Measurements from ENCODE around the gene ZBTB3.

ZBTB3 gene

GRCh38 chr11:62728171-62728988 lies 25.6 kb downstream of the ZBTB3 start, which contains the start of gene TTC9C:
TTC9C (plus strand) TSS chr11:62728486; CDS start chr11:62728849, 363 bp downstream.
- Histone ChIP-seq H3K9me3 (ENCODE audit: insufficient read depth, low read depth, low read length) (no peaks in the 10 kb centered on the region), H3K14ac (ENCODE audit: low read length) (peak within 1 kb of the TSS; percentile 97), H4K8ac (ENCODE audit: low read depth, low read length) (peak within 1 kb of the TSS; percentile 99), H3K79me2 (ENCODE audit: control insufficient read depth, insufficient read depth, low read length, poor library complexity) (peaks cover 30% of the 10 kb centered on the region), H2AK5ac (ENCODE audit: low read length) (peak within 1 kb of the TSS; percentile 69), H4K12ac (ENCODE audit: low read depth, low read length) (peak within 1 kb of the TSS; percentile 92), H3K4me1 (ENCODE audit: control insufficient read depth in 1 of 2, insufficient read depth in 2 of 2, low read length in 2 of 2) (peaks cover 2 to 4% of the 10 kb centered on the region in 2 experiments), H3K36me3 (ENCODE audit: control insufficient read depth in 1 of 2, insufficient read depth in 2 of 2, low read length in 2 of 2) (peaks cover 8 to 10% of the 10 kb centered on the region in 2 experiments), H3K27ac (ENCODE audit: low read depth, low read length) (peak within 1 kb of the TSS; percentile 99), H4K91ac (ENCODE audit: low read depth, low read length) (peak within 1 kb of the TSS; percentile 98), H3K4me3 (ENCODE audit: low read depth, low read length) (peak within 1 kb of the TSS; percentile 85), H2BK12ac (ENCODE audit: low read length) (peak within 1 kb of the TSS; percentile 16), H3K4me2 (ENCODE audit: low read length) (peak within 1 kb of the TSS; percentile 61), H2AFZ (ENCODE audit: insufficient read depth, low read length, poor library complexity) (peak within 1 kb of the TSS; percentile 87), H3K27me3 (ENCODE audit: insufficient read depth, low read length) (no peaks in the 10 kb centered on the region), H3K9ac (ENCODE audit: low read length) (peak within 1 kb of the TSS; percentile 87), H3K18ac (ENCODE audit: low read length) (peak within 1 kb of the TSS; percentile 94), H3K23ac (ENCODE audit: low read length) (no peak within 1 kb of the TSS), H2BK120ac (ENCODE audit: insufficient read depth, low read length, poor library complexity) (peak within 1 kb of the TSS; percentile 91), H2BK5ac (ENCODE audit: low read depth, low read length, poor library complexity) (peak within 1 kb of the TSS; percentile 92), H3K4ac (ENCODE audit: low read depth, low read length) (peak within 1 kb of the TSS; percentile 80), H3K79me1 (ENCODE audit: low read length) (peaks cover 22% of the 10 kb centered on the region)
- DNase-seq = peak; percentile 85 to 86
- no CpG with 5 or more reads among the region's 29 CpGs for WGBS (ENCODE audit: extremely low coverage, insufficient coverage, insufficient read length)

- H3K23ac ChIP-seq (ENCODE audit: low read length) = no peak overlapping the region
- peak overlapping the region; percentile 98 for H4K91ac ChIP-seq (ENCODE audit: low read depth, low read length)
- peak overlapping the region; percentile 87 for H3K9ac ChIP-seq (ENCODE audit: low read length)
- no peaks in the 10 kb centered on the region for H3K27me3 ChIP-seq (ENCODE audit: insufficient read depth, low read length)
- H3K18ac ChIP-seq (ENCODE audit: low read length) = peak overlapping the region; percentile 94
- peak overlapping the region; percentile 92 for H2BK5ac ChIP-seq (ENCODE audit: low read depth, low read length, poor library complexity)
- H2AFZ ChIP-seq (ENCODE audit: insufficient read depth, low read length, poor library complexity) = peak overlapping the region; percentile 87
- peak overlapping the region; percentile 84 for H3K4me3 ChIP-seq (ENCODE audit: low read depth, low read length)
- H2BK120ac ChIP-seq (ENCODE audit: insufficient read depth, low read length, poor library complexity) = peak overlapping the region; percentile 91
- peak overlapping the region; percentile 69 for H2AK5ac ChIP-seq (ENCODE audit: low read length)
- H3K4me1 ChIP-seq (ENCODE audit: control insufficient read depth in 1 of 2, insufficient read depth in 2 of 2, low read length in 2 of 2) = peaks cover 2 to 4% of the 10 kb centered on the region in 2 experiments
- H2BK12ac ChIP-seq (ENCODE audit: low read length) = no peak overlapping the region
- peaks cover 22% of the 10 kb centered on the region for H3K79me1 ChIP-seq (ENCODE audit: low read length)
- peaks cover 13 to 14% of the 10 kb centered on the region in 2 experiments for H3K36me3 ChIP-seq (ENCODE audit: control insufficient read depth in 1 of 2, insufficient read depth in 2 of 2, low read length in 2 of 2)
- H3K4me2 ChIP-seq (ENCODE audit: low read length) = peak overlapping the region; percentile 61
- DNase-seq = peak; percentile 95 to 99
- peak overlapping the region; percentile 99 for H4K8ac ChIP-seq (ENCODE audit: low read depth, low read length)
- H3K9me3 ChIP-seq (ENCODE audit: insufficient read depth, low read depth, low read length) = no peaks in the 10 kb centered on the region
- H3K4ac ChIP-seq (ENCODE audit: low read depth, low read length) = peak overlapping the region; percentile 80
- WGBS (ENCODE audit: extremely low coverage, insufficient coverage, insufficient read length) = no CpG with 5 or more reads among the region's 20 CpGs
- H3K14ac ChIP-seq (ENCODE audit: low read length) = peak overlapping the region; percentile 93
- peak overlapping the region; percentile 99 for H3K27ac ChIP-seq (ENCODE audit: low read depth, low read length)
- peaks cover 30% of the 10 kb centered on the region for H3K79me2 ChIP-seq (ENCODE audit: control insufficient read depth, insufficient read depth, low read length, poor library complexity)
- H4K12ac ChIP-seq (ENCODE audit: low read depth, low read length) = peak overlapping the region; percentile 92
Observed at GRCh38 chr11:62727872-62728170, 26.1 kb downstream of the ZBTB3 start.

- Histone ChIP-seq H2BK12ac (ENCODE audit: low read length) (peak within 1 kb of the TSS; percentile 16), H4K91ac (ENCODE audit: low read depth, low read length) (peak within 1 kb of the TSS; percentile 98), H2BK120ac (ENCODE audit: insufficient read depth, low read length, poor library complexity) (peak within 1 kb of the TSS; percentile 91), H3K4me2 (ENCODE audit: low read length) (peak within 1 kb of the TSS; percentile 61), H3K23ac (ENCODE audit: low read length) (peak within 1 kb of the TSS; percentile 2), H2AFZ (ENCODE audit: insufficient read depth, low read length, poor library complexity) (peak within 1 kb of the TSS; percentile 87), H3K4me1 (ENCODE audit: control insufficient read depth in 1 of 2, insufficient read depth in 2 of 2, low read length in 2 of 2) (peaks cover 2 to 4% of the 10 kb centered on the region in 2 experiments), H3K9ac (ENCODE audit: low read length) (peak within 1 kb of the TSS; percentile 99), H3K14ac (ENCODE audit: low read length) (peak within 1 kb of the TSS; percentile 97), H3K9me3 (ENCODE audit: insufficient read depth, low read depth, low read length) (no peaks in the 10 kb centered on the region), H2AK5ac (ENCODE audit: low read length) (peak within 1 kb of the TSS; percentile 69), H3K79me2 (ENCODE audit: control insufficient read depth, insufficient read depth, low read length, poor library complexity) (peaks cover 30% of the 10 kb centered on the region), H2BK5ac (ENCODE audit: low read depth, low read length, poor library complexity) (peak within 1 kb of the TSS; percentile 94), H3K4me3 (ENCODE audit: low read depth, low read length) (peak within 1 kb of the TSS; percentile 85), H3K18ac (ENCODE audit: low read length) (peak within 1 kb of the TSS; percentile 95), H3K27ac (ENCODE audit: low read depth, low read length) (peak within 1 kb of the TSS; percentile 99), H3K27me3 (ENCODE audit: insufficient read depth, low read length) (no peaks in the 10 kb centered on the region), H3K79me1 (ENCODE audit: low read length) (peaks cover 22% of the 10 kb centered on the region), H4K12ac (ENCODE audit: low read depth, low read length) (peak within 1 kb of the TSS; percentile 92), H3K36me3 (ENCODE audit: control insufficient read depth in 1 of 2, insufficient read depth in 2 of 2, low read length in 2 of 2) (peaks cover 14 to 19% of the 10 kb centered on the region in 2 experiments), H3K4ac (ENCODE audit: low read depth, low read length) (peak within 1 kb of the TSS; percentile 97), H4K8ac (ENCODE audit: low read depth, low read length) (peak within 1 kb of the TSS; percentile 99)
- no CpG with 5 or more reads among the region's 72 CpGs for WGBS (ENCODE audit: extremely low coverage, insufficient coverage, insufficient read length)
- DNase-seq = peak; percentile 99 to 100
Observed at GRCh38 chr11:62727165-62727871, 26.6 kb downstream of the ZBTB3 start, which contains the start of gene HNRNPUL2. HNRNPUL2 (minus strand) TSS chr11:62727457; CDS start chr11:62727156, 301 bp downstream.

- Histone ChIP-seq H3K27ac (ENCODE audit: low read depth, low read length) (peak overlapping the region; percentile 99), H3K9ac (ENCODE audit: low read length) (peak overlapping the region; percentile 87), H2AK5ac (ENCODE audit: low read length) (peak overlapping the region; percentile 67), H3K79me1 (ENCODE audit: low read length) (peaks cover 22% of the 10 kb centered on the region), H3K14ac (ENCODE audit: low read length) (peak overlapping the region; percentile 97), H2BK5ac (ENCODE audit: low read depth, low read length, poor library complexity) (peak overlapping the region; percentile 94), H3K4me1 (ENCODE audit: control insufficient read depth in 1 of 2, insufficient read depth in 2 of 2, low read length in 2 of 2) (peaks cover 2 to 4% of the 10 kb centered on the region in 2 experiments), H4K8ac (ENCODE audit: low read depth, low read length) (peak overlapping the region; percentile 92), H3K23ac (ENCODE audit: low read length) (no peak overlapping the region), H3K4me3 (ENCODE audit: low read depth, low read length) (peak overlapping the region; percentile 85), H3K4ac (ENCODE audit: low read depth, low read length) (peak overlapping the region; percentile 97), H3K27me3 (ENCODE audit: insufficient read depth, low read length) (no peaks in the 10 kb centered on the region), H2AFZ (ENCODE audit: insufficient read depth, low read length, poor library complexity) (peak overlapping the region; percentile 68), H3K36me3 (ENCODE audit: control insufficient read depth in 1 of 2, insufficient read depth in 2 of 2, low read length in 2 of 2) (peaks cover 16 to 24% of the 10 kb centered on the region in 2 experiments), H4K12ac (ENCODE audit: low read depth, low read length) (peak overlapping the region; percentile 92), H3K79me2 (ENCODE audit: control insufficient read depth, insufficient read depth, low read length, poor library complexity) (peaks cover 30% of the 10 kb centered on the region), H3K9me3 (ENCODE audit: insufficient read depth, low read depth, low read length) (no peaks in the 10 kb centered on the region), H3K4me2 (ENCODE audit: low read length) (peak overlapping the region; percentile 61), H2BK120ac (ENCODE audit: insufficient read depth, low read length, poor library complexity) (peak overlapping the region; percentile 72), H2BK12ac (ENCODE audit: low read length) (no peak overlapping the region), H4K91ac (ENCODE audit: low read depth, low read length) (peak overlapping the region; percentile 58), H3K18ac (ENCODE audit: low read length) (peak overlapping the region; percentile 95)
- DNase-seq = no peak
- WGBS (ENCODE audit: extremely low coverage, insufficient coverage, insufficient read length) = no CpG with 5 or more reads among the region's 37 CpGs
Observed at GRCh38 chr11:62726915-62727164, 27.1 kb downstream of the ZBTB3 start.
